OCI-M2 (cell line): Measurements from ENCODE around the gene WWOX.

Experiments used
- DNase-seq: peaks from one replicate; lab custom pipeline; 2025; ENCODE audit not compliant: unreplicated experiment; lab: John Stamatoyannopoulos, UW

WWOX gene

DNA sequence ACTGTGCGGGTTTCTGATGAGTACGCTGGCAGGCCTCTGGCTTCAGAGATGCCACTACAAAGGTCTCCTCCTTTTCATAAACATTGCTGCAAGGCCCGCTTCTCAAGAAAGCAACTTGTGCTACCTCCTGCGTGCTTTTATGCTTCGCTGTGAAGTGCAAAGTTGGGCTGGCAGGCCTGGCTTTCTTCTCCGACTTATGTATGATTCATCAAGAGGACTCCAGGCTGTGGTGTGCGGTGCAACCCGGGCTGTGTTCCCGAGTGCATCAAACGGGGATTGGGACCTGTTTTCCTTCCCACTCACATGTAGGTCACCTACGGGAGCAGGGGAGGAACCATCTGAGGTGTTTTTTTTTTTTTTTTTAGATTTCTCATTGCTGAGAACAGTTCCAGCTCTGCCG, 534.1 kb downstream of the WWOX start:
- DNase-seq = no peak

DNA sequence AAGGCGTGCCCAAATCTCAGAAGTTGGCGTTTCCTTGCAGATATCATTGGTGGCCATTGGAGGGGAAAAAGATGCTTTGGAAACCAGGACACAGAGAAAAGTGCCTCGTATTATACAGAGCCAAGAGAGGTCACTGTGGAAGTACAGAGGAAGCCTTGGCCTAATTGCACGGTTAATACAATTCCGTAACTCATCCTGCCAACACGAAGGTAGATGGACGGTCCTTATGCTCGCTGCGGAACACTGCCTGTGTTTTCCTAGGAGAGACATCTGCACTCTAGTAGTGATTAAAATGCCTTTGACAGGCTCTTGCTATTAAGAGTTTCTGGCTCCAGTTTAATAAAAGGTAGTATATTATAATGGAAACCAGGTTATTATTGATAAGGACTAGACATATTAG, 536.4 kb downstream of the WWOX start:
- DNase-seq = no peak

DNA sequence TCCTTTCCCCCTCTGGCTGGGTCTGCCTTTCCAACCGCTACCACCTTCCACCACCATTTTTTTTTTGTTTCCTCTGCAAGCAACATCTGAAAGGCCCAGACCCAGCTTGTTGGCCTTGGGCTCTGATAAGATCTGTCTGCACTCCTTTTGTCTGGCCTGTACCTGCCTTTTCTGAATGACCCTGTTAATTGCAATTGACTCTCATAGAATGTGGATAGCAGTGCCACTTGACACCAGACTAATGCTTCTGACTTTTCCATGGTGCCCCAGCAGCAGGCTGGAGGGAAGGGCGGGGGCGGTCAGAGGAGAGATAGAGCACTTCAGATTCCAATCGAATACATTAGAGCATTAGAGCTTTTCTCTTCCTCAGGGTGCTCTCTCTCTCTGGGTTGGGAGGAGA, 538.9 kb downstream of the WWOX start:
- DNase-seq = no peak

DNA sequence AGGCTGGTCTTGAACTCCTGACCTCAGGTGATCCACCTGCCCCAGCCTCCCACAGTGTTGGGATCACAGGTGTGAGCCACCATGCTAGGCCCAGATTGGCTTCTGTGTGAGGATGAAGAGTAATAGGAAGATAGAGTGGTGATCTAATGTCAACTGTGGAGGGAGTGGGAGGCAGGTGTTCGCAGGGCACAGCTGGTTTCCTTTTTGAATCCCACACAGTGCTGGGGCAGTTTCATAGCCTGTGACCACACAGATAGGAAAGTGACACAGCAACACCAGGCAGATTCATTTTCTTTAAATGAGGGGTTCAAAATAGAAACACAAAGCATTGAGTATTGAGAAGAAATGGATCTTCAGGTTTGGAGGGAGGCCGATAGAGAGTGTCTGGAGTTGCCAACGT, 540.3 kb downstream of the WWOX start:
- no peak for DNase-seq

DNA sequence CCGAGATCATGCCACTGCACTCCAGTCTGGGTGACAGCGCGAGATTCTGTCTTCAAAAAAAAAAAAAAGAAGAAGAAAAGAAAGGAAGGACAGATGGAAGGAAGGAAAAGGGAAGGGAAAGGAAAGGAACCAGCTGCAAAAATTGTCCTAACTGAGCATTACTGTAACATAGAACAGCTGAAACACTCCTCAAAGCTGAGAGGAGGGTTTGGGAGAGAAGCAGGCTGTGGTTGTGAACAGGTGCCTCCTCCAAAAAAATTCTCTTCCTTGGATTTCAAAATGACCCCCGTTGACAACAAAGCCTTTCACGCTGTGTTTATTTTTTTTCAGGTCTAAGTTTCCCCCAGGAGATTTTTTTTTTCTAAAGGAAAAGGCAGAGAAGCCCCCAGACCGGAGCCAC, 541.4 kb downstream of the WWOX start:
- DNase-seq = no peak

DNA sequence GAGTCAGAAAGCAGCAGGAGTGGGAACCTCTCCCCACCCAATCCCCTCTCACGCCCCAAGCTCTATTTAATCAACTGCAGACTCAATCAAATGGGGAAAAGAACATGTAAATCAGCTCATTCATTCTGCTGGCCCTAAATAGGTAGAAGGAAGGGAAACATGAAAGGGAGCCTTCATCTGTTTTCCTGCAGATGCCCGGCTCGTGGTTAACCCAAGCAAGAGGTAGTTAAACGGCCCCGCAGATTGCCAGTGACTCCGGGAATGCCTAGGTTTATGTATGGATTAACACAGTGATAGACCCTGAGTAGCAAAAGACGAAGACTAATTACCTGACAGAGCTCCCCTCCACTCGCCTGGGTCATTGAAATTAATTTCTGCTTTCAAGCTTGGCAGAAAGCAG, 542.0 kb downstream of the WWOX start:
- DNase-seq = no peak

DNA sequence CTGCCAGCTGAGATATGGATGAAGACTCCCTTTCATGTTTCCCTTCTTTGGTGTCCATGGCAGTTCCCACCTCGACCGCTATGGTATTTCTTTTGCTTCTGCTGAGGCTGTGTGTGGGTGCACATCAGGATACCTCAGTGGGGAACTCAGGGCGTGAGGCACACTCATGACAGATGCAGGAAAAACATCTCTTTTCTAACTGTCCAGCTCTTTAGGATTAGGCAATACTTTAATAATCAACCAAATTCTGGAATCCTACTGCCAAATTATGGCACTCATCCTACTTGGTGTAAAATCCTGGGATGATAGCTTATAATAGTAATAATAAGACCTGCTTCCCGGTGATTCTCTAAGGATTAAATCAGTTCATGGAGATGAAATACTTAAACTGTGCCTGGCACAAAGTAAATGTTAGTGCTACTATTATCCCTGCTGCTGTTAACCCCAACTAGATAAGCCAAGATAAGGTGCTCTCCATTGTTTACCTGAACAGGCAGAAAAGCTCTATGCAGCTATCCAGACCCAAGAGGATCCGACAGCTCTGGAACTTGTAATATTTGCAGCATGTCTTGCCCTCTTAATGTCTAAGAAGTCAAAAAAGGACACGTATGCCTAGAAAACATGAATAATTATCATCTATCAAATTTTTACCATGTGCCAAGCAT, 543.3 kb downstream of the WWOX start:
- no peak for DNase-seq

DNA sequence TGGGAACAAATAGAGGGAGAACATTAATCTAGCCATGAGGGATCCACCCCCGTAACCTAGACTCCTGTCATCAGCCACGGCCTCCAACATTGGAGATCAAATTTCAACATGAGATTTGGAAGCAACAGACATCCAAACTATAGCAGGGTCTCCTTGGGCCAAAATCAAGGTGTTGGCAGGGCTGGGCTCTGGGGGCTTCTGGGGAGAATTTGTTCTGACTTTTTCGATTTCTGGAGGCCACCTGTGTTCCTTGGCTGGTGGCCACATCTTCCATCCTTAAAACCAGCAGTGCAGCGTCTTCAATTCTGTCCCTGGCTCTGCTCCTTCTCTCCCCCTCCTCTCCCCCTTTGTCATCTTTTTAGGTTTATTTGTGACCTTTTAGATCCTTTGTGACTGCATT, 546.2 kb downstream of the WWOX start:
- DNase-seq = no peak

DNA sequence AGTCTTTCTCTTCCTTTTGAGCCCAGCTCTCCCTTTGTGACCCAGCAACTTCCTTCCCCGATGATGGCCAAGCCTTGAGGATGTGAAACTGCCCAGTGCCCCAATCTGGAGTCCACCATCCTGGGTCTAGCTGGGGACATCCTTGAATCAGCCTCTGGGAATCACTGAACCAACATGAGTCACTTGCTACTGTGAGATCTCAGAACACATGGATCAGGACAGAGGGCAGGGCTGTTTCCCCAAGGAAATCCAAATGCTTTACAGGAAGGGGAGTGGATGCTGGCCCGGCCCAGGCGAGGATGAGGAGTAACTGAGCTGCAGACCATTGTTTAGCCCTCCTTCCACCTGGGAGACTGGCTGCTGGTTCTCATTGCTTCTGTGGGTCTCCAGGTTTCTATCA, 547.6 kb downstream of the WWOX start:
- no peak for DNase-seq

DNA sequence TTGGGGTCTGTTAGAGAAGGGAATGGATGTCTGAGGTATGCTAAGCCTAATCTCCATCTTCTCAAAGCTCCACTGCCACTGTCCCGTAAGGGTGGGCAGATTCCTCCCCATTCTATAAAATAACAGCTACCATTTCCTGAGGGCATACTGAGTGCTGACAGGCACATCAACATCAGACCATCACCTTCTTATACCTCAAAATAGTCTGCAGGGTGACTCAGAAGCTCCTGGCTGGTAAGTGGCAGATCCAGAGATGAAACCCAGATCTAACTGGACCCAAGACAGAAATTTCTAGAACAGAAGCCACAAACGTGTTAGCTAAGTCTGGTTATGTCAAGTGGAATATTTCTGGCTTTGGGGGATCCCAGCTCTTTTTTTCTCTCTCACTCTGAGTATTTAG, 548.0 kb downstream of the WWOX start:
- no peak for DNase-seq

DNA sequence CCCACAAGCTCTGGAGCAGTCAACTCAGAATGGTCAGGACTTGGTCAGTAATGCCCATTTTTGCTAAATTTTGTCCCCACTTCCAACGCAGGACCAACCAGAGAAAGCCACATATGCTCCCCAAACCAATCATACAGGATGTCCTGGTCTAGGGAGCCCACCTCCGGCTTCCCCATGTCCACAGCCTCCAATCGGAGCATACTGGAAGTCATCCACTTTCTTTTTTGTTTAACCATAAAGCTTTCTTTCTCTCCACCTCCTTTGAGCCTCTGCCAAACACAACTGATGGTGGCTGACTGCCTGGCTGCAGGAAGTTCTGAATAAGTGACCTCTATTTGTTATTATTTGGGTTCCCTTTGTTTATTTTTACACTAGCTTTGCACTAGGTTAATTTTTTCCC, 549.1 kb downstream of the WWOX start:
- no peak for DNase-seq

DNA sequence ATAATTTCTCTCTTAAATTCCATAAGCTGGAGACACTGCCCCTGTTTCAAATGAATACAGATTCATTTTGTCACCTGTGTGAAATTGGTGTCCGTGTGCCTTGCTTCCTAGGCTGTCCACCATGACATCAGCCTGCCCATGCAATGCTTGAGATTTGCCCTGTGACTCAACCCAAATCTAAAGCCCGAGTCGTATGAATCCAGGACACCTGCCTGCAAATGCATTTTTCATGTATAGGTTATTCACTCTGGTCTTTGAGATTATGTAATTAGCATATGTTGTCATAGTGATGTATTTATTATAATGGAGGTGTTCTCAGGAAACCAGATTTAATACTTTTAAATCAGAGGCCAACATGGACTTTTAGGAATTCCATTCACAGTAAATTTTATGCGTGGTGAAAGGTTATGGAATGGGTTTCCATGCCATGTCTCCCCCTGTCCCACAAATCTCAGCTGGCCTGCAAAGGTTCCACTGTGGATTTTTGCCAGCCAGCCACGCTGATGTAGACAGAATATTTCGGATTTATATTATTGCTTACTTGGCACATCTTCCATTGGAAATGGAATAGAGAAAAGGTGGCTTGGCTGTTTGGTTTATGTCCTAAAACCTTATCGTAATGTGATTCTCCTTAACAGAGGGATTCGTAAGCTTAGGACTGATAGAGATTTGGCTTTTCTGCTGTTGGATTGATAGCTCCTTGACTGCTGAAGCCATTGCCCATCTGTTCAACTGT, 551.1 kb downstream of the WWOX start:
- DNase-seq = no peak

DNA sequence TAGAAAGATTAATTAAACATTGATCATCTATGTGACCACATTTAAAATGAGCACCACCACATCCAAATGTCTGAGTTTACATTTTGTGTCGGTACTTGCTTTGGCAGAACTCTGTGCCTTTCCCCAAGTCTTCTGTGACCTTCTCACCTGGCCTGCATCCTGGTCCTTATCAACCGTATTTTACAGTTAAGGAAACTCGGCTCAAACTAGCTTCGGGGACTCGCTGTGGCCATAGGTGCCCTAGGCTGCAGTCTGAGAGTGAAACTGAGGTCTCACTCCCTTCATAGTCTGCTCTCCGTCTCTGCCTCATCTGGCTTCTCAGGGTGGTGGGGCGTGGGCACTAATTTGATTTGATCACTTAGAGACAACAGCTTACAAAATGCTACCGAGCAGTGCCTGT, 555.5 kb downstream of the WWOX start:
- no peak for DNase-seq

DNA sequence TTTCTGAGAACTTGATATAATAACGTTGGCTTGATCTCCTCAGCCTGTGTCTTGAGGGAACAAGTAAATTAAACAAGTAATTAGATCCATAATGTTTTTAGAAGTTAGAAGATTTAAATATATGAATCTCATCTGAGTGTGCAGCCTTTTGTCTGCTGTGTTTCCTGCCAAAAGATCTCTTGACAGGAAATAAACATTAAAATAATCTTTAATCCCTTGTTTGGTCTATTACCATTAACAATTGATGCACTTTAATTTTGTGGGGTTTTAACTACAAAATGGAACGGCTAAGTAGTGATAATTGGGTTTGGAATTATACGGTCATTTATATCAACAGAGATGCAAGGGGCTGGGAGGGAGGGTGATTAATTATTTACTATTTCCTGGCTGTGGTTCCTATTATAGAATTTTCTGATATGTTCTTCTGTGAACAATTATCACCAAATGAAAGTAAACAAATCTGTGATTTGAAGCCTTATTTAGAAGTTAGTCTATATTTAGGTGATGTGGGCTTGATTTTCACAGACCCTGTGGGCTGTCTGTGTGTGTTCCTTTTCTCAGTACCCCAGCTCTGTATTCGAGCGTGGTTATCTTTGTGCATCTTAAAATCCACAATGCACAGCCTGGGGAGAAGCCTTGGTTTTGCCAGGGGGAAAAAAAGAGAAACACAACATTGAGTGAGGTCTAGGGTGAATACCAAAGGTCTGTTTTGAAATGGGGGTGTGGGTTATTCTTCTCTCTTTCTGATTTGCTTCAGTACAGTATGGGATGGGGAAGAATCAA, 556.1 kb downstream of the WWOX start:
- no peak for DNase-seq

DNA sequence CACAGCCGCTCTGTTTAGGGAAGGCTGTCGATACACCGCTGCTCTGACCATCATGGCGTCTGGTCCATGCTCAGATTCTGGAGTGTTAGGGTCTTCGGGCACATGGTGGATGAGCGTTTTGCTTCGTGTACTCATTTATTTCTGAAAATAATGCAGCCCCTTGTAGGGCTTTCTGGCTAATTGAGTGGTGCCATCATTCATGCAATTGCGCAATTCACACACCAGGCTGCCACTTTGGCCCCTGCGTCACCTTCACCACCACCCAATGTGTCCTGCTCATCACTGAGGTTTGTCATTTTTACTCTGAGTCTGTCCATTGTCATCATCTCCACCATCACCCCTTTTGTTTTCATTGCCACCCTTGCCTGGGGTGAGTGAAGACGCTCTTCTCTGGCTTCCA, 557.4 kb downstream of the WWOX start:
- no peak for DNase-seq

DNA sequence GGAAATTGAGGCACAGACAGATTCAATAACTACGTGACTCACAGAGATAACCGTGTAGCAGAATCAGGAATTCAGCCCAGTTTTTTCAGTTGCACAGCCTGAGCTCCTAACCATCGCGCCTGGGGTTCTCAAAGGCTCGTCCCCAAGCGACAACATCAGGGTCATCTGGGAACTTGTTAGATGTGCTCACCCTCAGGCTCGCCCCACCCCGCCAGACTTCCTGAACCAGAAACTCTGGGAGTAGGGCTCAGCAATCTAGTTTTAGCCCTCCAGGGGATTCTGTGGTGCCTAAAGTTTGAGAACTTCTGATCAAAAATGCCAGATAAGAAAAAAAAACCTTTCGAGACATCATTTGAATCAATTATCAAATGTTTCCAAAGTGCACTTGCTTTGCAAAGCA, 559.8 kb downstream of the WWOX start:
- no peak for DNase-seq

DNA sequence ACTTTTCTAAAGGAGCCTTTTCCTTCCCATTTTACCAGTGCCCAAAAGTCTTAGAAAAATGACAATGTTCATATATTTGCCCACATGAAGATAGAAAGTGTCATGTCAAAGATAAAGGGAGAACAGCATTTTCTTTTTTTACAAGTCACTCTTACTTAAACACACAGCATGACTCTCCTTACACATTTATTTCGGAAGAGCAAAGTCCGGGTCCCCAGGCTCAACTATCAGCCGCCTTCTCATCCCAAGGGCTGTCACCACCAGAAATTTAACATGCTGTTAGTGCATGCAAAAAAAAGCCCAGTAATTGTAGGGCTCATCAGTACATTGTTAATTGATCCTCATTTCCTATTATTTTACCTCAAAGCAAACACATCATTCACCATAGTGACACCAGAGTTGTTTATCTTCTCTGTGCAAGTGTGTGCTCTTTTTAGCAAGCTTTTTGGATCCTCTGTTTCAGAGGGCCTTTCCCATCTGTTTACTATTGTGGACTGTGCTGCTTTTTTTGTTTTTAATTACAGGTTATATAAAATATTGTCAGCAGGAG, 560.3 kb downstream of the WWOX start:
- DNase-seq = no peak

DNA sequence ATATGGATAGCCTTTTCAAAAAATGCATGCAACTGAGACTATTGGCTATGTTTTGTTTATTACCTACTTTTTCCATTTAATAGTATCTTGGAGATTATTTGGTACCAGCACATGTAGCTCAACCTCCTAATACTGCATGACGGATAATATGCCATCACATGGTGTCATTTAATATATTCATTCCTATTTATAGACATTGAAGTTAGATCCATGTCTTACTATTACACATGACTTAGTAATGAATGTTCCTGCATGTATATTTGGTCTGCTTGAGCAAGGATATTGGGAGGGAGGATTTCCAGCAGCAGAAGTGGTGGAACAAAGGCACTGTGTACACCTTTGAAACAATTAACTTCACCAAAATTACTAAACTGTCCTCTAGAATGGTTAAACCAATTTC, 561.3 kb downstream of the WWOX start:
- no peak for DNase-seq

DNA sequence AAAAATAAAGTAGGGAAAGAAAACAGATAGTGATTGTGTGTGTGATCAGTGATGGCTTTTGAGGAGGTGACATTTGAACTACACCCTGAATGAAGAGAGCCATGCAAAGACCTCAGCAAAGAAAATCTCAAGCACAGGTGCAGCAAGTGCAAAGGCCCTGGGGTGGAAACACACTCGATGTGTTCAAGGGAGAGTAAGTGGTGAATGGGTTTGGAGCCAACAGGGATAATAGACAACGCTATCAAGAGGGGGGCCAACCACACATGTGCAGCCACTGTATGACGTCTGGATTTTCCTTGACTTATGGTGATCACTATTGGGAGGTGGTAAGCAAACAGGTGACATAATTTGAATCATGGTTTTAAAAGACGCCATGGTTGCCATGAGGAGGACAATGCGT, 564.2 kb downstream of the WWOX start:
- DNase-seq = no peak

DNA sequence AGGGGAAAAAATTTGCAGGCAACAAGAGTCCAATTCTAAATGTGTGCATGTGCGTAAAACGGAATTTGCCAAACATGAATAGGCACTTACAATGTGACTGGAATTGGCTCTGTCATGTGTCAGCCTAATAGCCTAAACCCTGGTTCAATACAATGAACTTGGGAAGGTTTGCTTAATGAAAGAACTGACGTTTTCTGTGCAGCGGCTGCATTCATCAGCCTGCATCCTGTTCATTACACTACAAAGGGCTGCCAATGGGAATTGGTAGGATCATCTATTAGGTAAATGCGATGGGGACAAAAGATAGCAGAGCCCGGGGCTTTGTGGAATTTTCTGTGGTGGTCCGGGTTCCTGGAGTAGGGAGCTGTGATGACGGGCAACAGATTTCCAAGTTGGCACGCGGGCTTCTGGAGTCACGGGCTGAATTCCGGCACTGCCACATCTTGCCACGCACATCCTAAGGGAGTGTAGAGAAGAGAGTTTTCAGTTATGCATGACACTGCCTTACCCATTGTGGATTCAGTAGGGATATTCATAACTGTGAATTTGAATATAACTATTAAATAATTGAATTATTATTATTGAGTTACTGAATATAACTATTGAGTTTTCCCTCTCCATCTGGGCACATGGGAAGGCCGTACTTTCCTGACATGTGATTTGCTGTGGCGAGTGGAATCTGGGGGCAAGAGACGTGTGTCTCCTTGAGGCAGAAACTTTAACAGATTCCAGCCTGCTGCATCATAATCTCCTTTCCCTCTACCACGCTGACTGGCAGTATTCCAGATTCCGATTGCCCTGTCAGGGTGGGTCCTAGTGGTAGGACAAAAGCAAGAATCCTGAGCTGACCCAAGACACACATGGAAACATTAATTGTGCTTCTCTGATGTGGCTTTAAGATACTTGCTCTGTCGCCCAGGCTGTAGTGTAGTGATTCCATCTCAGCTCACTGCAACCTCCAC, 565.6 kb downstream of the WWOX start:
- no peak for DNase-seq

DNA sequence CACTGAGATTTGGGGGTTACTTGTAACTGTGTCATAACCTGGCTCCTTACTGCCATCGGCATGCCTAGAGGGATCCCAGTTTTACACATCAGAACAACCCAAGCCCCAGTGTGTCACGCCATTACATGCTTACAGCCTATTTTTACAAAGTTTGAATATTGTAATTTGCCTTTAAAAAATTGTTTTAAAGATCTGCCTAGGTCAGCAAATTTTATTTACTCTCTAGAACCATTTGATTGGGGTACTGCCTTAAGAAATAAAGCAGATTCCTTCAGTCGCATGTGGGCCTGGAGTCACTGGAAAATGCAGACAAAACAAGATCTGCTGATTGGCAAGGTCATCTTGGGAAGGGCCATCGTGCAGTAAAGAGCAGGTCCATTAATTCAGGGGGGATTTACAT, 566.9 kb downstream of the WWOX start:
- DNase-seq = no peak
